ENCODE measurements around the gene DCHS2. TPM values are rescaled to one million over a fixed set of nuclear protein-coding genes. Genes with fewer than 3 reads are reported as not detected.

Gene DCHS2
- total RNA-seq, 2 experiments from 2014 or later: 0.16 to 0.22 TPM

DNA sequence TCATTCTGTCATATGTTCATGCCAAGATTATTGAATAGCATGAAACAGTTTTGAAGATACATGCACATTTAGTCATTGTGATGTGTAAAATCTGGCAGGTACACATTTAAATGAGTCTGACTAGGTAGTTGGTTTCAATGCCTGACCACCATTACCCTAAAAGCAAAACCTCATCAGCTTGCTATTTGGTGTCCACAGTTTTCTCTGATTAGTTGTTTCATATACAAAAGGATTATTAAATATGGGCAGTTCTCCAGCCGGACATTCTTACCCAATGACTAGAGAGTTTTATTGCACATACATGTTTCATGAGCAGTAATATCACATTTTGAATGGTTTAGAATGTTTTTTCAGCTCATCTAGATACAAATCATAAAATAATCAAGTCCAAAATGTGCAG, 23.7 kb downstream of the DCHS2 start:
- CTCF ChIA-PET: no interaction called here
- no peak for DNase-seq
- H3K9me3 ChIP-seq (ENCODE audit: control insufficient read depth in 1 of 2, insufficient read depth in 1 of 2, low read length in 2 of 2): no peaks in the 10 kb centered on the region
- TF ChIP-seq CTCF (IDR thresholded peaks at IDR 0.05): no peak
- H3K27ac ChIP-seq (ENCODE audit: low read depth in 1 of 2, low read length in 2 of 2): no peak overlapping the region
- Mint-ChIP-seq H3K4me1 (ENCODE audit: low read depth) (no peaks in the 10 kb centered on the region), H3K36me3 (ENCODE audit: low read depth) (no peaks in the 10 kb centered on the region), H3K9me3 (no peaks in the 10 kb centered on the region), H3K27ac (no peak overlapping the region), H3K4me3 (no peak overlapping the region), H3K27me3 (peaks cover 37% of the 10 kb centered on the region)
- H3K36me3 ChIP-seq (ENCODE audit: insufficient read depth, low read length): no peaks in the 10 kb centered on the region
- no peaks in the 10 kb centered on the region for H3K27me3 ChIP-seq (ENCODE audit: control insufficient read depth in 1 of 2, insufficient read depth in 2 of 2, low read length in 2 of 2)
- intact Hi-C loops (cut with DNase I, micrococcal nuclease): no loop called here
- H3K4me1 ChIP-seq (ENCODE audit: insufficient read depth, low read length): no peaks in the 10 kb centered on the region
- POLR2A ChIA-PET: no interaction called here
- no peak overlapping the region for H3K4me3 ChIP-seq (ENCODE audit: low read length)
- no peak for ATAC-seq (ENCODE audit: poor library complexity)

DNA sequence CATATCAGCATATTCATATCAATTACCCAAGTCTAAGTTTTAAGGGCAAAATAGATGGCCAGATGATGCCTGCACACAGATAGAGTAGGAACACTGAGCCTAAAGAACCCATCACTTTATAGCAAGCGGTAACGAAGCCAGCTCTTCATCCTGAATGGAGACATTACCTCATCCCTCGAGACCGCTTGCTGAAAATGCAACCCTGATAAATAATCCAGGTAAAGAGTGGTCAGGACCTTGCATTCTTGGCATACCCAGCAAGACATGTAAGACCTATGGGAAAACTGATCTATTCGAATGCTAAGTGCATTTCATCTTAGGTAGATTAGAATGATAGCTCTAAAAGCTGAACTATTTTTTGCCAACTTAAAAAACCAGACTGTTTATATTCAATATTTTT, 25.3 kb downstream of the DCHS2 start:
- Histone ChIP-seq H3K36me3 (ENCODE audit: insufficient read depth, low read length) (no peaks in the 10 kb centered on the region), H3K4me3 (ENCODE audit: low read length) (no peak overlapping the region), H3K4me1 (ENCODE audit: insufficient read depth, low read length) (no peaks in the 10 kb centered on the region), H3K9me3 (ENCODE audit: control insufficient read depth in 1 of 2, insufficient read depth in 1 of 2, low read length in 2 of 2) (no peaks in the 10 kb centered on the region), H3K27ac (ENCODE audit: low read depth in 1 of 2, low read length in 2 of 2) (no peak overlapping the region), H3K27me3 (ENCODE audit: control insufficient read depth in 1 of 2, insufficient read depth in 2 of 2, low read length in 2 of 2) (no peaks in the 10 kb centered on the region)
- H3K4me1 Mint-ChIP-seq (ENCODE audit: low read depth): no peaks in the 10 kb centered on the region
- no peak for TF ChIP-seq CTCF (IDR thresholded peaks at IDR 0.05)
- no peak for ATAC-seq (ENCODE audit: poor library complexity)
- DNase-seq: no peak
- CTCF ChIA-PET: no interaction called here
- POLR2A ChIA-PET: no interaction called here
- intact Hi-C loops (cut with DNase I, micrococcal nuclease): no loop called here
- no peaks in the 10 kb centered on the region for H3K9me3 Mint-ChIP-seq
- H3K4me3 Mint-ChIP-seq: no peak overlapping the region
- H3K36me3 Mint-ChIP-seq (ENCODE audit: low read depth): no peaks in the 10 kb centered on the region
- H3K27me3 Mint-ChIP-seq: peaks cover 31% of the 10 kb centered on the region
- H3K27ac Mint-ChIP-seq: no peak overlapping the region

DNA sequence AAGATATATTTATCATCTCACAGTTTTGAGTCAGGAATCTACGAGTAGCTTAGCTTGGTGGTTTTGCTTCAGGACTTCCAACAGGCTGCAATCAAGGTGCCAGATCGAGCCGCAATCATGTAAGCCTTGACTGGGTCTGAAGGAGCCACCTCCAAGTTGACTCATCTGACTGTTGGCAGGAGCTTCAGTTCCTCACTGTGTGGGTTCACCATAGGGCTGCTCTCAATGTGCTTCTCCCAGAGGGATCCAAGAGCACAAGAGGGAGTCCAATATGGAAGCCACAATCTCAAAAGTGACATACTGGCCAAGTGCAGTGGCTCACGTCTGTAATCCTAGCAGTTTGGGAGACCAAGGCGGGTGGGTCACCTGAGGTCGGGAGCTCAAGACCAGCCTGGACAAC, 26.5 kb downstream of the DCHS2 start:
- Mint-ChIP-seq H3K4me1 (ENCODE audit: low read depth) (no peaks in the 10 kb centered on the region), H3K27ac (no peak overlapping the region), H3K9me3 (no peaks in the 10 kb centered on the region), H3K36me3 (ENCODE audit: low read depth) (no peaks in the 10 kb centered on the region), H3K27me3 (peaks cover 23% of the 10 kb centered on the region), H3K4me3 (no peak overlapping the region)
- Histone ChIP-seq H3K36me3 (ENCODE audit: insufficient read depth, low read length) (no peaks in the 10 kb centered on the region), H3K27ac (ENCODE audit: low read depth in 1 of 2, low read length in 2 of 2) (no peak overlapping the region), H3K9me3 (ENCODE audit: control insufficient read depth in 1 of 2, insufficient read depth in 1 of 2, low read length in 2 of 2) (no peaks in the 10 kb centered on the region), H3K27me3 (ENCODE audit: control insufficient read depth in 1 of 2, insufficient read depth in 2 of 2, low read length in 2 of 2) (no peaks in the 10 kb centered on the region), H3K4me1 (ENCODE audit: insufficient read depth, low read length) (no peaks in the 10 kb centered on the region), H3K4me3 (ENCODE audit: low read length) (no peak overlapping the region)
- ChIA-PET POLR2A (no interaction called here), CTCF (no interaction called here)
- DNase-seq (no peak), ATAC-seq (ENCODE audit: poor library complexity) (no peak)
- no peak for TF ChIP-seq CTCF (IDR thresholded peaks at IDR 0.05)
- intact Hi-C loops (cut with DNase I, micrococcal nuclease): no loop called here
